Measurements from ENCODE around the gene PTPRG. TPM values are rescaled to one million over a fixed set of nuclear protein-coding genes. Genes with fewer than 3 reads are reported as not detected.

Gene PTPRG
- polyA plus RNA-seq, 3 donors: 78.2 to 84.6 (median 83.3) TPM

DNA sequence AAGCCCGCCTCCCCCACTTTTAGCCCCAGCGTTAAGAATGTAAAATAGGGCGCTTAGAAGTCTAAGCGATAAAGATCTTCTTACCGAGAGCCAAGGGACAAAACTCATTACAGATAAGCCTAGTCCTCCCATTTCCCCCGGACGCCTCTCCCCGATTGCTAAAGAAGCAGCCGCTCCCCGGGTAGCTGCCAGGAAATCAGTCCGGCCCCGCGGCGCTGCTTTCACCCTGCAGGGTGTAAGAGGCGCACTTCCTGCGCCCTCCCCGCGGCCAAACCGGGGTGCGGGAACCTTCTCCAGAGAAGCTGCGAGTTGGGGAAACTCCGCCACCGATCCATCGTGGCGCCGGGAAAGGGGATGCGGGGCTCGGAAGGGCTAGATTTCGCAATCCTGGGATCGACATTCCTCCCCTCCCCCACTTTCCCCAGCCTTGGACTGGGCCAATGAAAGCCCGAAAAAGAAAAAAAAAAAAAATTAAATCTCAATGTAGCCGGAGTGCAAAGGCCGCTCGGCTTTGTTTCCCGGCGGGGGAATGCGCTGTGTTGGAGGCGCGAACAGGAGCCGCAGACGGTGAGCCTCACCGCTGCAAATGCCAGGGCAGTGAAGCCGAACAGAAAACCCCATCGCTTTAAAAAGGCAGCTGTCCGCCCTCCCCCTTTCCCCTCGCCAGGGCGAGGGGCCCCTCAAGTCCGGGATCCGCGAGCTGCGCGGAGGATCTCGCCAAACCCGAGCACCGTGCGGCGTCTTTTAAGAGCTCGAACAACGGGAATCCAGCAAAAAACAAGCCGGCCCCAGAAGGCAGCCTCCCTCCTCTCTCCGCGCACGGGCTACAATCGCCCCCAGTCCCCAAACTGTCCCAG lies 626 bp upstream of the PTPRG start:
- DNase-seq: peak; percentile 89

DNA sequence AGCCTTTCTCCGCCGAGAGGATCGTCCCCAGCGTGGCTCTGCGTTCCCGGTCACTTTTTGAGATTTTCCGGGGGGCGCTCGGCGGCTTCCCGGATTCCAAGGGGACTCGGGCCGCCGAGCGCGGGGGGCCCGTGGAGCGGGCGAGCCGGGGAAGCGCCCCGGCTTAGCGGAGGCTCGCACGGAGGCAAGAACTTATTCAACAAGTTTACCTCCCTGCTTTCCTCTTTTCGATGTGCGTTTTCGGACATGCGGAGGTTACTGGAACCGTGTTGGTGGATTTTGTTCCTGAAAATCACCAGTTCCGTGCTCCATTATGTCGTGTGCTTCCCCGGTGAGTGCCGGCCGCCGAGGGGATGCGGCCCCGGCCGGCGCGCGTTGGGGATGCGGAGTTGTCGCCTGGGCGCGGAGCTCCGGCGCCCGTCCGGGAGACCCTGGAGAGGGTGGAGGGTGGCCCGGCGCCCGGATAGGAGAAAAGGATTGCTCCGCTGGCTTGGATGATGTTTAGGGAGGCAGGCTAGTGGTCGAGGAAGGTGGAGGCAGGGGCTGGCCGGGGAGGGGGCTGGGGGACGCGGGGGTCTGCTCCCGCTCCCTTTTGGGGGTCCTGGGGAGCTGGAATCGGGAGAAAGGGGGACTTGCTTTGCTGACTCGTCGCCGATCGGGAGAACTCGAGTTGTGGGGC lies 810 bp downstream of the PTPRG start:
- peak; percentile 23 for DNase-seq

DNA sequence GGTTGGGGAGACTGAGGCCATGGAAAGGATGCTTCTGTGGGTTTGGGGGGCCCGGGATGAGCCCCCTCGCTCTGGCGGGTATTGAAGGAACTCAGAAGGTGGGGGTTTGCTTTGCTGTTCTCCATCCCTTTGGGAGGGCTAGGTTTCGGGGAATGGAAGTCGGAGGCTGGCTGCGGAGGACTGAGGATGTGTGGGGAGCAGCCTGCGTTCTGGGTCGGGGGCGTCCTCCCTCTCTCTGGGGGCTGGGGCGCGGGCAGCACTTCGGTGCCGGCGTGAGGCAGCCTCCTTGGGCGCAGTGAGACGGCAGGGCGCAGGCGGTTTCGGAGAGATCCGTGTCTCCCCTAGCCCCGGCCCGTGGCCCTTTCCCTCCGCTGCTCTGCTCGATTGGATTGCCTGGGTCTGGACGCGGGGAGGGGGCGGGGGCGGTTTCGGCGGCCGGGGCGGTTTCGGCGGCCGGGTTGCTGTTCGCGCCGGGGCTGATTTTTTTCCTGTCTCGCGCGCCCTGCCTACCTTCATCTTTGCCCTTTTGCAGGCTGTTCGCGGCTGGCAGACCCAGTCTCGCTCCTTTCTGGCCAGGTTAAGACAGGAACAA lies 1.4 kb downstream of the PTPRG start:
- peak; percentile 42 for DNase-seq

DNA sequence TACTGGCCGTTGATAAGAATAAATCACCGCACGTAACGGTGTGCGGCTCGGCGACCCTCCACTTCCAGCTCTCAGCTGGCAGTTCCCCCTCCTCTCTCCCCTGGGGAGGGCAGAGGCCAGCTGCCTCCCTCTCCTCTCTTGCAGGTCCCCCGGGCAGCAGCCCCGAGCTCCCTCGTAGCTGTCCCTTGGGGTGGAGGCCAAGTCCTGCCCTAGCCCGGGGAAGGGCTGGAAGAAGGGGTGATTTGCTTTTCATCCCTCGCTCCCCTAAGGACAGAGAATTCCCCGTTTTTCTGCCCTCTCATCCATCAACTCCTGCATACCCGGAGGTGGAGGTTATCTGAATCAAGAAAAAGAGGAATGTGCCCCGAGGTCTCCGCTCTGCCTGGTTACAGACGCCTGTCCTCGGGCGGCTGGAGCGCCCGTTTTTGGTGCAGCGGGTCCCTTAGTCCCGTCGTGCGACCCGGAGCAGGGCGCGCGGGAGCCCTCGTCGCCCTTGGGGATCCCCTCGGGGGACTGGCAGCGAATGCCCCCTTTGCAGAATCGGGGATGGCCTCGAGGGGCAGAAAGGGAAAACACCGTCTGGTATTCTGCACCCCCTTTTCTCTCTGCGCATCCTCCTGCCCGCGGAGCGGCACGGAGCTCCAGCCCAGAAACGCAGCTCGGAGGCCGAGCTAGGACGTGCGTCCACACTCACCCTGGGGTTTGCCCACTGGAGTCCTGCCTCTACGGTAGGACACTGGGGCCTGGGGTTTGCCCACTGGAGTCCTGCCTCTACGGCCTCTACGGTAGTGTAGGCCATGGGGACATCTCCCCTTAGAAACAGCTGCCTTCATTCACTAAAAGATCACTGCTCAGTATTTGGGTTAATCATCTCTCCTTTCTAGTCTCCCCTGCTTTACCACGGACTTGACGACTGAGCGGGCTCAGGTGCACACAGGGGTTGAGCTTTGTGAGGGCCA lies 2.2 kb downstream of the PTPRG start:
- peak; percentile 14 for DNase-seq

DNA sequence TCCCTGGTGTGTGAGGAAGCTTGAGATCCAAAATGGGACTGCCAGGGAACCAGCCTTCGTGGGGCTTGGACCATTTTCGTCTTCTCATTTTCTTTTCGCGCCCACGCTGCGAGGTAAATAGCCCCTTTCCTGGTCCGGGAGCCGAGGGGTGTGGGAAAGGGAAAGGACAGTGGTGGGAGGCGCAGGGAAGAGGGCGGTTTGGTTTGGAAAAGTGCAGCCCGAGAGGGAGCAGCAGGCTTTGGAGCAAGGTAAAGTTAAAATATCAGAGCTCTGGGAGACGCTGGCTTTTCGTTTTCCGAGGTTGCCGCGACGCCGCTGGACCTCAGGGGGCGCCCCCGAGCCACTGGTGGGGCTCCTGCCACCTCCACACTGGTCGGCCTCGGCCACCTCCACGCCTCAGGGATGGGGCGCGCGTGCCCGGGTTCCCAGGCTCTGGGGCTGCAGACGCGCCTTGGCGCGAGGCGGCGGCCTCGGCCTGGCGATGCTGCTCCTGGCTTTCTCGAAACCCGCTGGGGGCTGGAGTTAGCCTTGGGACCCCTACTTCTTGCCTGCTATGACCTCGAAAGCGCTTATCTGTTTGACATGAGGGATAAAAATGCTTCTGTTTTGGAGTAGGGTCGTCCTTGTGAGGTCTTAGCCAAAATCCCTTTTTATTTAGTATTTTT lies 3.2 kb downstream of the PTPRG start:
- peak; percentile 77 for DNase-seq

DNA sequence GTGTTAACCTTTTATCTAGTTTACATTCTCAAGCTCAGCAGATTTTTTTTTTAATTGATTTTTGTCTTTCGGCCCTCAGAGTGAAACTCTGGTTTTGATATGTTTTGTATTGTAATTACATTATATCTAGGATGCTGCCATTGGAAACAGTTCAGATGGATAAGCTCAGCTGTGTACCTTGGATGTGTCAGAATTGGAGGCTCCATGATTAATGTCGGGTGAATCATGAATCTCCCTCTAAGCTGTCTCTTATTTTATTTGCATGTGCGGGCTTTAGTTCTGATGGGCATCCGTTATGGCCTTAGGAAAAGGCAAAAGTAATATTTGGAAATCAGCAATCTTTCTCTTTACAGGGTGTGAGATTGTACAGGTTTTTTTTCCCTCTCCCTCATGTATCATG lies 4.2 kb downstream of the PTPRG start:
- no peak for DNase-seq

DNA sequence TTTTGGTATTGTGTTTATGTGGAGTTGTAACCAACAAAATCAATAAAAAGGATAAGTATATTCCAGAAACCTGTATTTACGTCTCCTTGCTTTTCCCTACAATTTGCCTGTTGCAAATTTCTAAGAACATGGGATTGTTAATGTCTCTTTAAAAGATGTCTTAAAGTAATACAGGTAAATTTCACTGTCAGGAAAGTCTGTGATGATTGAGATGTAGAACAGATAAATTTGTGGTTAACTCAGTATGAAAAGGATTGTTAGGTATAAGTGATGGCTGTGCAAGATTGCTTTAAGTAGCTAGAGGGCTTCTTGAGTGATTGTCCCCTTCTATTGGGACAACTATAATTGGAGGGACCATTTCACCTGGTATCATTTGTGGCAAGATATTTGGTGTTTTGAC lies 6.8 kb downstream of the PTPRG start:
- no peak for DNase-seq

DNA sequence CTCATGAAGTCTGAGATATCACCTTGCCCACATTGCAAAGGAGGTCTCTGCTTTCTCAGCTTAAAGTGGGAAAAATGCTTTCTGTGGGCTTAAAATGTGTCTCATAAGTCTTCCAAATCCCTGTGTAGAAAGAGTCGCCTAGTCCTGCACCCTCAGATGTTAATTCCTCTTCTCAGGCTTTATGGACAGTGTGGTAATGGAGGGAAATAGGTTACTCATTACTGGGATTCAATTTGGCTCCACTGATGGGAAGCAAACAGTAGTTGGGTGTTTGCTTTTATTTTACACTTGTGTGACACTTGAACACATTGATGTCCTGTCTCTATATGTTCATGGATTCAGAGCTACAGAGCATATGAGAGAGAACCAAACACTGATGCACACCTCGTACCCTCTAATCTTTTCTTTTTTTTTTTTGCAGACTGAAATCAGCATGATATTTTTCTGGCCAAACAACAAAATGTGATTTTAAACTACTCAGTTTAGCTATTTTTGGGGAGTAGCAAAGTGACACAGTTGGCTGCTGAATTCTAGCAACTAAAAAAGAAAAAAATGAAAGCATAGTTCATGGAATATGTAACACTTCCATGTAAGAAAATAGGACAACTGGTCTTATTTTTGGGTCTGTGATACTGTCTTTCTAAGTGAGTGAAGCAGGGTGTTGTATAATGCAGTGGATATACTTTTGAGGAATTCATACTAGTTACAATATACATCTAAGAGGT lies 8.6 kb downstream of the PTPRG start:
- DNase-seq: peak; percentile 37

DNA sequence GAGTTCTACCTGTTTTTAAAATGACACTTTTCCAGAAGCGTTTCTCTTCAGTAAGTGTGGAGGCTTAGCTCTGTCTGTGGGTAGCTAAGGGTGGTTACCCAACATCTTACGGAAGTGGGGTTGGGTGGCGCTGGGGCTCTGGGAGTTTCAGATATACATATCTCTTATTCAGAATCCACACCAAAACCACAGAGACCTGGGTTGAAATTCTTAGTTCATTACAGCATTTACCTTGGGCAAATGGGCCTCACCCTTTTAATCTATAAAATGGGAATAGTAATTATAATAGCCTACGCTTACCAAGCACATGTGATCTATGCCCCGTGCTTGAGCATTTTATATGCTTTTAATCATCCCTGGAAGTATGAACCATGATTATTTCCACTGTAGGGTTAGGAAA lies 9.4 kb downstream of the PTPRG start:
- DNase-seq: no peak

DNA sequence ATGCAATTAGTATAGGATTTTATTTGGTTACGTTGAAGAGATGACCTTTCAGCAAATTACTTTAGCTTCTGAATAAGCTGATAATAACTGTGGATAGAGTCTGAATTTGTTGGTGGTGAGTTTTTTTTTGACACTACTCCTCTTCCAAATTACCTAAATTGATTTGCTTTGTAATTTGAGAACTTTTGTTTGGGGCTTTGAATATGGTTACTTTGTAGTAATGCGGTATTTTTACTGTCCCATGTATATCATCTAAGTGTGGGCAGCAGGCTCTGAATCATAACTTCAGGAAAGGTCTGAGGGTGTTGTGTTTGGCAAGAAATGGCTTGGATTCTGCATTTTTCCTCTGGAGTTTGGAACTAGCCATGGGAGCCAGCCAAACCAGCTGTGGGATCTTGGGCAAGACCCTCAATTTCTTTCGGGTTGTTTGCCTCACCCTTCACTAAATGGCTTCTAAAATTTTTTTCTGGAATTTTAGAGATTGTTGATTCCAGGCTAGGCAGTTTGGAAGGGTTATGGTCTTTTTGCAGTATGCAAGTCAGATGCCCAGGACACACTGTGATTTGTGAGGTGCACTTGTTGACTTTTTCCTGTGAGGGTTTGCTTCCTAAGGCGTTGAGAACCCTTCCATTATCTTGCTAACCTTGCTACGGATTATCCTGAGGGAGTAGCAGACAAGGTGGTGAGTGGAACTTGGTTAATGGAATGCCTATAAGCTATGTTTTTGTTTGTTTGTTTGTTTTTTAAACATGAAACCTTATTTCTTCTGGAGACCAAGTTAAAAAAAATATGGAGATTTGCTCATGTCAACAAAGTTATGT lies 10.4 kb downstream of the PTPRG start:
- DNase-seq: no peak

DNA sequence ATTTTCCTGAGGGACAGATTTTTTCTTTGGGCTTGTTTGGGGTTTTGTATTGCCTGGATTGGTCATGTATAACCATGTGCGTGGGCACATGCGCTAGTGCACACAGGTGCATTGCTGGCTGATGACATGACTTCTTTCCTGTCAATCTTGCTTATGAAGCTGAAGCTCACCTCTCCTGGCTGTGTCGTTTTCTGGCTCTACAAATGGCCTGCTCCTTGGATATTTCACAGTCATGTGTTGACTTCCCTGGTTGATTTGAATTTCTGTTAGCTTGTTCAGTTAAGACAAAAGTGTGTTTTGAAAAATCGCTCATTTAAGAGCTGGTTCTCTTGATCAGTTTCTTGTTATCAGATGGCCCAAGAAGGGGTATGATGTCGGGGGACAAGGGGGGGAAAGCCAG lies 11.5 kb downstream of the PTPRG start:
- no peak for DNase-seq

DNA sequence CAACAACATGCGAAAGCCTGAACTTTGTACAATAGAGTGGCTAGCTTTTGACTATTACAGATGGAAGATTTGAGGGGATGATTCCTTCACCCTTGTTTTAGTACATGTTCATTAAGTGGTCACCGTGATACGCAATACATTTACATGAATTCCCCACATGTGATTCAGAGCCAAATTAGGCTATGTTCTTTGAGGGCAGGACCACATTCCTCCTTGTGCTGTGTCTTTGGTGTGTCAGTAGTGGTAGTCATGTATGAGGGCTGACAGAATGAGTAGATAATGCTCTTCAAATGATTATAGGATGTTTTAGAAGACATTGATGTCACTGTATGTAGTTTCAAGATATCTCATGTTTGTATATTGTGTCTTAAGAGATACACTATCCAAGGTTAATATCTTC lies 12.1 kb downstream of the PTPRG start:
- no peak for DNase-seq

DNA sequence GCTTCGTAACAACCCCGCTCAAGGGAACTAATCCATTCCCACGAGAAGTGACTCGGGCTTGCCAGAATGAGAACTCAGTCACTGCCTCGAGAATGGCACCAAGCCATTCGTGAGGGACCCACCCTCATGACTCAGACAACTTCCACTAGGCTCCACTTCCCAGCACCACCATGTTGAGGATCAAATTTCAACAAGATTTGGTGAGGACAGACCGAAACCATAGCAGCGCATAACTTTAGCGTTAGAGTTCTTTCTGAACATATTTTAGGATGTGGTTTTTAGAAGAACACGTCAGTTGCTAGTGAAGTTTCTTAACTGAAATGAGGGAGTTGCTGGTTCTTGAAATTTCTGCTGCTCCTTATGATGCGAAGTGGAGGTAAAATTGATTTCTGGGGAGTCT lies 13.5 kb downstream of the PTPRG start:
- DNase-seq: no peak

DNA sequence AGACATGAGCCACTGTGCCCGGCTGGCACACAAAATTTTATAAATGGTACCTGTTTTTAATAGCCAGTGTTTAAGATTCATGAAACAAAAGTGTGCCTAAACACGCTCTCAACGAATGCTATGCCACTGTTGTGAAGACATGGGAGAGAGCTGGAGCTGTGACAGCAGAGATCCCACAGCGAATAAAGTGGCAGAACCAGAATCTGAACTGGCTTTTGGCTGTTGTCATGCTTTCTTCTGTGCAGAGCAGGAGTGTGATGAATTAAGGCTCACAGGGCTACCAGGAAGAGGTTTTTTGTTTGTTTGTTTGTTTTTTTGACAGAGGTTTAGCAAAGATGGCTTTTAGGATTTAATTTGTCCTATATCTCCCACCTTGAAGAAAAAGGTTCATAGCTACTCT lies 14.5 kb downstream of the PTPRG start:
- DNase-seq: no peak

DNA sequence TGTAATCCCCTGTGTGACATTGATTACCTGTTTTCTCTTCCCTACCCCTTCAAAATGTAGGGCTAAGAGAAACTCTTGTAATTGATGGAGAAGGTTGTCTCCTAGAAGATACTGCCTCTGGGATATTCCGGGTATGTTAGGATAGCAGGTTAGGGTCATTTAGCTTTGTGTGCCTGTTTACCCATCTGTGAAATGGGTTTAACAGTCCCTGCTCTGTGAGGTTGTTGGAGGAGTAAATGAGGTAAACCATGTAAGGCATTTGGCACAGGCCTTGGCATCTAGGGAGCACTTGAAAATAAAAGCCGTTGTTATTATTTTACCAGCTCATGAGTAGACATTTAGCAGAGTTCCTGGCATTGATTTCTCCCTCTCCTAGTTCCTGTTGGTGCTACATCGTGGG lies 16.4 kb downstream of the PTPRG start:
- no peak for DNase-seq

DNA sequence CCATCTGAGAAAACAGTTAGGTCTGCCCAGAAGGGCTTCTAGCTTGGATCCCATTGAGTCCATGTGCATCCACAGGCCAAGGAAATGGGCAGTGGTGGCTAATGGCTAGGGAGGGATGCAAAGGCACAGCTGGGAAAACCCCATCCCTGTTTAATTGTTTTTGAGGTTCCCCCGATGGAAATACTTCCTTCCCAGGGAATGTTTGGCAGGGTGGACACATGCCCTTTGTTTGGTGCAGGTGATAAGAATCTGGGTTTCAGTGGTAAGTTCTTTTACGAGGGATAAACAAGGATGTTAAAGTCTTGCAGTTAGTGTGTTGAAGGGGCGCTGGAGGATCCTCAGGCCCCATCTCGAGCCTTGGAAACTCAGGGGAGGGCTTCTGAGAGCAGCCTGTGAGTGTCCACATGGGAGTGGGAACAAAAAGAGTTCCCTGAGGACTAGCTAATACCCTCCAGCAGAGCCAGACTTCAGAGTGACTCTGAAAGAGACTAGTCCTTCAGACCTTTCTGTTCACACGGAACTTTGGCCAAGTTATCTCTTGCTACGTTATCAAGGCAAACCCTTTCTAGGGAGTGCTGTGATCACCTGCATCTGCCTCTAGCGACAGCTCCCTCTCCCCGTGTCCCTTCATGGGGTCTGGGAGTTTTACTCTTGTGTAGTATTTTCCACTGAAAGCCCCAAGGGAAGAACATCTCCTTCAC lies 17.4 kb downstream of the PTPRG start:
- no peak for DNase-seq

DNA sequence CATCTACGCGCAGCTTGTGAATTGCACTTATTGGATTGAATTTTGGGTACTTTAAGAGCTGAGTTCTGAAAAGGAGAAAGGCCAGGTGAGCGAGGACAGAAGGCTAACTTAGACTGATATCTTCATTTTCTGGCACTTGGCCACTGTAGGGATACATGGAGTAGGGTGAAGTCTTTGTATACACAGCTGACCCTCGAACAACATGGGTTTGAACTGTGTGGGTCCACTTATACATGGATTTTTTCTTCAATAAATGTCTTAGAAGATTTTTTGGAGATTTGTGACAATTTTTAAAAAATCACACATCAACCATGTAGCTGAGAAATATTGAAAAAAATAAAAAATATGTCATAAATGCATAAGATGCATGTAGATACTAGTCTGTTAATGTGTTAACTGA lies 18.3 kb downstream of the PTPRG start:
- DNase-seq: no peak

DNA sequence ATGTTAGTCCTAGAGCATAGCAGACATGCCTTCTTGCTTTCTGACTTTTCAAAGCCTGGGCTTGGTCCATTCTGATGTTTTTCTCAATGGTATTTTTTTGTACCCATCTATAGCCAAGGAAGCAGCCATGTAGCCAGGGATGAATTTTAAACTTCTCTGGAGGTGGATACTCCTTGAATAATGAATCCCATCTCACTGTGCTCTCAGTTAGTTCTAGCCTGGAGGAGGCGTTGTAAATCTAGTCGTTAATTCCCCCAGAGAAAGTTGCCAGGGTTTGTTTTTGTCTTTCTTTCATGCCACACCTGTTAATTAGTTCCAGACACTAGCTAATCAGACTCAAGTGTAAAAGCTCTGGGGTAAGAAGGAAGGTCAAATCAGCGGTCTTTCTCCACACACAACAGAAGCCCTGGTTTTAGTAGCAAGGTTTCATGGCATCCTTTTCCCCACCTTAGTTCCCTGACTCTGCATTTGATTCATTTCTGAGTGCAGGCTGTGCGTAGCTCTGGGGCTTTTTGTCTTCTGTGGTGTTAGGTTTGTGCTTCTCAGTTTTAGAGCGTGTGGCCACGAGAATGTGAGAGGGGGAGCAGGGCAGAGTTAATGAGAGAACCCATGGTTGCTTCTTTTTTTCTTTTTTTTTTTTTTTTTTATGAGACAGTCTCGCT lies 19.7 kb downstream of the PTPRG start:
- peak; percentile 19 for DNase-seq

DNA sequence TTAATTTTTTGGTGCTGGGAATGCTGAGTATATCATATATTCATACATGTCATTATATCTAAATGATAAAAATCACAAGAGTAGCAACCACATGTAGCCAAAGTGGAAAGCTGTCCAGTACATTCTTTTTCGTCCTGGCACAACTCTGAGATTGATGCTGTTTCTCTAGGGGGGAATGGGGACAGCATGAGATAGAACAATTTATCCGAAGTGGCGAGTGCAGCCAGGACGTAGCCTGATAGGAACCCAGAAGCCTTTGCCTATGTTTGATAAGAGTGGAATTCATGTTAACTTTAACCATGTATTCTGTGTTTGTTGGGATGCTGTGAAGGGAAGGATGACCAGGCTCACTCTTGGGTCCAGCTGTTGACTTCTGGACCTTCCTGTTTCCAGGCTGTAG lies 20.9 kb downstream of the PTPRG start:
- no peak for DNase-seq
